GM18502 (cell line): ENCODE measurements around the gene MSX1.
A peak's percentile ranks its signal among the peaks of the same experiment; 100 is the strongest.

ENCODE experiments used
- ATAC-seq: cut with Tn5 transposase; IDR thresholded peaks from one replicate; pipeline ENCODE4 v1.9.1; 2021; ENCODE audit warnings: mild to moderate bottlenecking; ENCODE audit not compliant: unreplicated experiment, poor library complexity

The MSX1 gene

GRCh38 chr4:4838936-4839810 lies 20.3 kb upstream of the MSX1 start:
- no peak for ATAC-seq

GRCh38 chr4:4840351-4840750 lies 19.1 kb upstream of the MSX1 start:
- no peak for ATAC-seq

GRCh38 chr4:4841156-4841555 lies 18.3 kb upstream of the MSX1 start:
- no peak for ATAC-seq

- ATAC-seq, result no peak
Observed at GRCh38 chr4:4842476-4843441, 16.7 kb upstream of the MSX1 start.

GRCh38 chr4:4843635-4844291 lies 15.7 kb upstream of the MSX1 start:
- ATAC-seq, result no peak

GRCh38 chr4:4845027-4845426 lies 14.4 kb upstream of the MSX1 start:
- ATAC-seq, result no peak

GRCh38 chr4:4847011-4847410 lies 12.5 kb upstream of the MSX1 start:
- ATAC-seq, result no peak

- no peak for ATAC-seq
Observed at GRCh38 chr4:4848540-4848939, 10.9 kb upstream of the MSX1 start.

GRCh38 chr4:4849106-4849505 lies 10.4 kb upstream of the MSX1 start:
- ATAC-seq, result no peak

- no peak for ATAC-seq
Observed at GRCh38 chr4:4849524-4850193, 9.8 kb upstream of the MSX1 start.

- no peak for ATAC-seq
Observed at GRCh38 chr4:4851081-4851480, 8.4 kb upstream of the MSX1 start.

- ATAC-seq, result no peak
Observed at GRCh38 chr4:4851906-4852305, 7.6 kb upstream of the MSX1 start.

GRCh38 chr4:4852591-4853362 lies 6.7 kb upstream of the MSX1 start:
- ATAC-seq, result peak; percentile 68

GRCh38 chr4:4853371-4853823 lies 6.1 kb upstream of the MSX1 start:
- peak; percentile 36 for ATAC-seq

- ATAC-seq, result no peak
Observed at GRCh38 chr4:4853921-4854648, 5.4 kb upstream of the MSX1 start.

- ATAC-seq, result no peak
Observed at GRCh38 chr4:4854649-4855295, 4.7 kb upstream of the MSX1 start.

- ATAC-seq, result no peak
Observed at GRCh38 chr4:4855301-4856070, 4.0 kb upstream of the MSX1 start.
